Activated naive CD4-positive, alpha-beta T cell treated with anti-CD3 and anti-CD28 coated beads for 36 hours (primary cell): ENCODE measurements around the gene RARRES1. TPM values are rescaled to one million over a fixed set of nuclear protein-coding genes. Genes with fewer than 3 reads are reported as not detected.

Experiments
- CTCF ChIA-PET: fragments of 350-600 bp; sonication (Branson Sonifier 250); formaldehyde crosslinking; loops from one replicate; lab custom pipeline; 2021; ENCODE audit warnings: antibody characterized with exemption; lab: Charles Lee
- DNase-seq: peaks from one replicate; pipeline ENCODE4 v3.0.0-alpha.2; 2020
- H3K27ac Mint-ChIP-seq: one replicate; pipeline ENCODE4 v1.8.0; 2021; ENCODE audit warnings: mild to moderate bottlenecking, mixed read lengths
- H3K27me3 Mint-ChIP-seq: one replicate; pipeline ENCODE4 v1.8.0; 2021; ENCODE audit warnings: low read depth, mixed read lengths
- H3K36me3 Mint-ChIP-seq: one replicate; pipeline ENCODE4 v1.8.0; 2021; ENCODE audit warnings: low read depth, mixed read lengths
- H3K4me1 Mint-ChIP-seq: one replicate; pipeline ENCODE4 v1.8.0; 2021; ENCODE audit warnings: low read depth, mixed read lengths
- H3K4me3 Mint-ChIP-seq: one replicate; pipeline ENCODE4 v1.8.0; 2021; ENCODE audit warnings: mild to moderate bottlenecking, moderate library complexity, mixed read lengths
- H3K9me3 Mint-ChIP-seq: one replicate; pipeline ENCODE4 v1.8.0; 2021; ENCODE audit warnings: mixed read lengths
- intact Hi-C: fragments of 100-400 bp; cut with micrococcal nuclease; formaldehyde crosslinking; loops from one replicate; pipeline ENCODE4 v1.15.1; 2023
- total RNA-seq, 2 experiments: library from RNA; stranded (reverse); gene quantifications; one replicate each; pipeline ENCODE4 v1.2.3, GENCODE V29; 2021

The RARRES1 gene
- total RNA-seq, 2 experiments from 2014 or later = not detected

DNA sequence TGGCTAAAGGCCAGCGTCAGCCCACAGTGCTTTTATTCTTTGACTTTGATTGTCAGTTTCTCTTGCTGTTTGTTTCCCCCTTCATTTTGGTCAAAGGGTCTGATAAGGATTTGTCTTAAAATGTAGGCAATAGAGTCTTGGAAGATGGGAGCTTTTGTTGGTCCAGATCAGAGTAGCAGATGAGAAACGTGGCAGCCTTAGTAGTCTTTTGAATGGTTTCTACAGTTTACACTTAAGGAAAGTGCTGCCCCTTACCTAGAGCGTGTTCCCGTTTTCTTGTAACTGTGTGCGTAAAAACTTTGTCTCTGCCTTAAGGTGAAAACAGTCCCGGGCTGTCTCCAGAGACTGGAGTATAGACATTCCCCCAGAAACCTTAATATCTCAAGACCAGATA is 60.4 kb downstream of the RARRES1 start:
- Mint-ChIP-seq H3K27ac (peak overlapping the region; percentile 88), H3K36me3 (peaks cover 28% of the 10 kb centered on the region), H3K27me3 (no peaks in the 10 kb centered on the region), H3K4me3 (peak overlapping the region; percentile 90), H3K9me3 (no peaks in the 10 kb centered on the region), H3K4me1 (peaks cover 17% of the 10 kb centered on the region)
- intact Hi-C loops = loop anchor here (1.0 to 10.0 kb wide), 5 partner anchors 13 to 1497 kb away; partner anchors contain the start of genes GFM1 and MFSD1
- CTCF ChIA-PET = interaction anchor here (0.9 to 1.6 kb wide), 7 partner anchors 11 to 119 kb away, joined by 3 to 13 read pairs (median 4); partner anchors contain the start of gene GFM1
- DNase-seq = no peak

DNA sequence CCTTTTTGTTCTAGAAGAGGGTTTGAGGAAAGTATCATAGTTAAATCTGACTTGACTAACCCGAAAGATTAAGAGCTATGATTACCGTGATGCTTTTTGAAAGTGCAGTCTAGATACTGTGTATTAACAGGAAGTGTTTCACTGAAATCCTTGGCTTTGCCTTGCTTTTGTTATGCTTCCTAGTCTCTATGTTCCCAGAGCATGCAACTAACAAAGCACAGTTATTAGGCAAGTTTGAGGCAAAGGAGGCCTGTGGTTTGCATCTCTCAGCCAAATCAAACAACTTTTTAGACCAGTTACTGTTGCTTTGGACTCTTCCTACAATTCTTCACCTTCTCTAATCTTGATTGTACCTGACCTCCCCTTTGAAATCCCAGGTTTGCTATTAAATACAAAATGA is 63.8 kb downstream of the RARRES1 start:
- CTCF ChIA-PET = interaction anchor here (1.5 kb wide), 1 partner anchor 9 kb away, joined by 8 read pairs; no protein-coding TSS in a partner anchor
- no peaks in the 10 kb centered on the region for H3K27me3 Mint-ChIP-seq
- no peak overlapping the region for H3K4me3 Mint-ChIP-seq
- H3K27ac Mint-ChIP-seq = no peak overlapping the region
- H3K36me3 Mint-ChIP-seq = peaks cover 36% of the 10 kb centered on the region
- no peak for DNase-seq
- H3K4me1 Mint-ChIP-seq = peaks cover 17% of the 10 kb centered on the region
- no peaks in the 10 kb centered on the region for H3K9me3 Mint-ChIP-seq
- intact Hi-C loops = no loop called here

- H3K9me3 Mint-ChIP-seq = no peaks in the 10 kb centered on the region
- intact Hi-C loops = no loop called here
- peaks cover 30% of the 10 kb centered on the region for H3K36me3 Mint-ChIP-seq
Observed at GRCh38 chr3:158666416-158666815, 65.8 kb downstream of the RARRES1 start.

GRCh38 chr3:158663832-158664231 is 68.4 kb downstream of the RARRES1 start:
- Mint-ChIP-seq H3K36me3 (peaks cover 23% of the 10 kb centered on the region), H3K27ac (no peak overlapping the region), H3K4me3 (no peak overlapping the region), H3K9me3 (no peaks in the 10 kb centered on the region), H3K4me1 (peaks cover 3% of the 10 kb centered on the region), H3K27me3 (no peaks in the 10 kb centered on the region)
- intact Hi-C loops = no loop called here
- CTCF ChIA-PET = interaction anchor here (2.4 kb wide), 1 partner anchor 19 kb away, joined by 13 read pairs; the partner anchor contains the start of gene GFM1
- no peak for DNase-seq

More at GRCh38 chr3:158666416-158666815, 65.8 kb downstream of the RARRES1 start:
- no peak for DNase-seq
- CTCF ChIA-PET = interaction anchor here (1.0 kb wide), 1 partner anchor 23 kb away, joined by 3 read pairs; the partner anchor contains the start of gene GFM1
- Mint-ChIP-seq H3K4me1 (peaks cover 9% of the 10 kb centered on the region), H3K27ac (no peak overlapping the region), H3K4me3 (no peak overlapping the region), H3K27me3 (no peaks in the 10 kb centered on the region)

DNA sequence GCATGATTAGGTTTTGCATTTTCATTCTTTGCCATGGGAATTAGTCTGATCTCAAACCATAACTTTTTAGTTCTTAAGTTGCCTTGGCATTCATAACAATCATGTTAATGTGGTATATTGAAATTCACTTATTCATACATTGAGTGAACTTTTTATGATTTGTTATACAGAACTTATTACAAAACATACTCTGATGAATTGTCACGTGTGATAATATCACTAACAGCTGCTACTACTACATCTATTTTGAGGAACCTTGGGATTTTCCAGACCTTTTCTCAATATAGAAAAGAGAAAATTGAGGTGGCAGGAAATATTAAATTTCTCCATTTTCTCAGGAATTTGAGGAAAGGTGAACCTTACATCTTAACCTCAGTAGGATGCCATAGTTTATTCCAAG is 69.0 kb downstream of the RARRES1 start:
- H3K9me3 Mint-ChIP-seq = no peaks in the 10 kb centered on the region
- CTCF ChIA-PET = interaction anchor here (2.4 kb wide), 1 partner anchor 18 kb away, joined by 13 read pairs; the partner anchor contains the start of gene GFM1
- H3K27ac Mint-ChIP-seq = no peak overlapping the region
- intact Hi-C loops = no loop called here
- peaks cover 20% of the 10 kb centered on the region for H3K36me3 Mint-ChIP-seq
- peaks cover 6% of the 10 kb centered on the region for H3K4me1 Mint-ChIP-seq
- no peak overlapping the region for H3K4me3 Mint-ChIP-seq
- DNase-seq = no peak
- H3K27me3 Mint-ChIP-seq = no peaks in the 10 kb centered on the region

DNA sequence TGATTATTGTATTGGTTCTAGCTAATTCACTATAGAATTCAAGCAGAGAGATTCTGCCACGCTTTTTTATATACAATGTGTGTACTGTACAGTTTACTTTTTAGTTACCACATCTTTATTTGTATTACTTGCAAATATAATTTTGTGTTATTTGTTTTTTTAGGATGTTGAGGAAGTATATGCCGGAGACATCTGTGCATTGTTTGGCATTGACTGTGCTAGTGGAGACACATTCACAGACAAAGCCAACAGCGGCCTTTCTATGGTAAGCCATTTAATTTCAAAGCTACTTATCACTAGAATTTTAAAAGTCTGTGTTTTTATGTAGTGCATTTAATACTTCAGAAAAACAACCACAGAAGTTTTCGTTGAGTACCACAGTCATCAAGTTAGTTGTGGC is 71.5 kb downstream of the RARRES1 start:
- no peaks in the 10 kb centered on the region for H3K27me3 Mint-ChIP-seq
- CTCF ChIA-PET = interaction anchor here (1.0 to 3.3 kb wide), 6 partner anchors 8 to 129 kb away, joined by 3 to 43 read pairs (median 4); partner anchors contain the start of genes GFM1 and LXN
- H3K4me1 Mint-ChIP-seq = peaks cover 6% of the 10 kb centered on the region
- H3K9me3 Mint-ChIP-seq = no peaks in the 10 kb centered on the region
- H3K4me3 Mint-ChIP-seq = no peak overlapping the region
- intact Hi-C loops = no loop called here
- H3K36me3 Mint-ChIP-seq = peaks cover 19% of the 10 kb centered on the region
- H3K27ac Mint-ChIP-seq = no peak overlapping the region
- no peak for DNase-seq

- intact Hi-C loops = loop anchor here (1.0 to 2.0 kb wide), 3 partner anchors 13 to 601 kb away; partner anchors contain the start of gene LXN
- Mint-ChIP-seq H3K4me3 (no peak overlapping the region), H3K4me1 (peaks cover 6% of the 10 kb centered on the region), H3K27ac (no peak overlapping the region), H3K27me3 (no peaks in the 10 kb centered on the region), H3K9me3 (no peaks in the 10 kb centered on the region), H3K36me3 (peaks cover 19% of the 10 kb centered on the region)
- peak; percentile 74 for DNase-seq
- CTCF ChIA-PET = interaction anchor here (0.6 to 3.3 kb wide), 19 partner anchors 8 to 1185 kb away, joined by 3 to 43 read pairs (median 5); partner anchors contain the start of genes GFM1 and LXN
Observed at GRCh38 chr3:158659454-158660237, 72.6 kb downstream of the RARRES1 start.

DNA sequence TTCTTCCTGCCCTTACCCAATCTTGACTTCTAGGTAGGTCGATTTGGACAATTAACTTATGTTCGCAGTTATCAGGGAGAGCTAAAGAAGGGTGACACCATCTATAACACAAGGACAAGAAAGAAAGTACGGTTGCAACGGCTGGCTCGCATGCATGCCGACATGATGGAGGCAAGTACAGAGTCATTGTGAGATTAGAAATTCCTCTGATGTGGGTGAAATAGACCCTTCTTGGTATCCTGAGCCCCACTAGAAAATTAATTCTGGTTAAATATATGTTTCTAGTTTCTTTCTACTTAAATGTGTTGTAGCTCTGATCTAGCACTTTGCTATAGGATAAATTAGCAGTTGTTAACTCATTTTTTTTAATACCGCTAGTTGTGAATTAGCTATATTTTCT is 73.4 kb downstream of the RARRES1 start:
- no peak overlapping the region for H3K4me3 Mint-ChIP-seq
- no peaks in the 10 kb centered on the region for H3K9me3 Mint-ChIP-seq
- peaks cover 15% of the 10 kb centered on the region for H3K36me3 Mint-ChIP-seq
- H3K4me1 Mint-ChIP-seq = peaks cover 6% of the 10 kb centered on the region
- intact Hi-C loops = loop anchor here (1.0 to 2.0 kb wide), 3 partner anchors 13 to 602 kb away; partner anchors contain the start of gene LXN
- CTCF ChIA-PET = interaction anchor here (0.6 to 3.3 kb wide), 17 partner anchors 8 to 1186 kb away, joined by 3 to 43 read pairs (median 5); partner anchors contain the start of genes GFM1 and LXN
- no peak overlapping the region for H3K27ac Mint-ChIP-seq
- no peaks in the 10 kb centered on the region for H3K27me3 Mint-ChIP-seq
- DNase-seq = no peak

- no peaks in the 10 kb centered on the region for H3K27me3 Mint-ChIP-seq
- intact Hi-C loops = no loop called here
- no peak overlapping the region for H3K4me3 Mint-ChIP-seq
- H3K27ac Mint-ChIP-seq = no peak overlapping the region
- no peaks in the 10 kb centered on the region for H3K9me3 Mint-ChIP-seq
- CTCF ChIA-PET = interaction anchor here (1.0 kb wide), 1 partner anchor 9 kb away, joined by 3 read pairs; no protein-coding TSS in a partner anchor
- H3K4me1 Mint-ChIP-seq = peaks cover 10% of the 10 kb centered on the region
- no peak for DNase-seq
- peaks cover 36% of the 10 kb centered on the region for H3K36me3 Mint-ChIP-seq
Observed at GRCh38 chr3:158652463-158652862, 79.8 kb downstream of the RARRES1 start.

DNA sequence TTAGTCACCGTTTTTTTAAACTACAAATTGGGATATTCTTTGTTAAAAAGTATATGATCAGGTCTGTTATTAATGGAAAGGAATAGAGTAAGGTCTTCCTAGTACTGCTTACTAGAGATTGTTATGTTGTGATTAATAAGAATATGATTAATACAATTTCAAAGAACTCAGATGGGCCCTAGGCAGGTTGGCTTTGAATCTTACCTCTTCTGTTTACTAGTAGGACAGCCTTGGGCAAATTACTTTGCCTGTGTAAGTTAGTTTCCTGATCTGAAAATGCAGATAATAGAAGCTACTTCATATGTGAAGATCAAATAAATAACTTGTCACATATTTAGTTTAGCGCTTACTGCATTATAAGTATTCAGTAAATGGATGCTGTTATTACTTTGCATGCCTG is 81.1 kb downstream of the RARRES1 start:
- Mint-ChIP-seq H3K36me3 (peaks cover 33% of the 10 kb centered on the region), H3K27me3 (no peaks in the 10 kb centered on the region), H3K4me3 (no peak overlapping the region), H3K4me1 (peaks cover 15% of the 10 kb centered on the region), H3K9me3 (no peaks in the 10 kb centered on the region), H3K27ac (no peak overlapping the region)
- DNase-seq = no peak
- intact Hi-C loops = no loop called here
- CTCF ChIA-PET = interaction anchor here (0.7 to 1.6 kb wide), 2 partner anchors 8 to 29 kb away, joined by 5 read pairs; no protein-coding TSS in a partner anchor

- Mint-ChIP-seq H3K4me1 (peaks cover 27% of the 10 kb centered on the region), H3K27me3 (no peaks in the 10 kb centered on the region), H3K36me3 (peaks cover 32% of the 10 kb centered on the region), H3K9me3 (no peaks in the 10 kb centered on the region), H3K4me3 (no peak overlapping the region), H3K27ac (no peak overlapping the region)
- intact Hi-C loops = loop anchor here (10.0 kb wide), 2 partner anchors 1335 to 1745 kb away; partner anchors contain the start of genes IFT80, IL12A and SMC4
- CTCF ChIA-PET = no interaction called here
- DNase-seq = no peak
Observed at GRCh38 chr3:158649791-158650190, 82.5 kb downstream of the RARRES1 start.
